Measurements from ENCODE around the gene BRSK1. TPM values are rescaled to one million over a fixed set of nuclear protein-coding genes. Genes with fewer than 3 reads are reported as not detected.
A peak's percentile ranks its signal among the peaks of the same experiment; 100 is the strongest.

Gene BRSK1
- total and polyA plus RNA-seq, 9 donors, result 5.4 to 13.7 (median 10.4) TPM

GRCh38 chr19:55285229-55285890 lies 1.6 kb downstream of the BRSK1 start:
- Histone ChIP-seq H3K27ac (ENCODE audit: low read length) (peak overlapping the region; percentile 71), H3K36me3 (ENCODE audit: control insufficient read depth, insufficient read depth, low read length) (peaks cover 18% of the 10 kb centered on the region), H3K4me3 (ENCODE audit: low read length) (peak overlapping the region; percentile 33), H3K9me3 (replicated peaks; ENCODE audit: control insufficient read depth, low read depth, low read length) (no peaks in the 10 kb centered on the region), H3K4me1 (ENCODE audit: control insufficient read depth, insufficient read depth, low read length) (peaks cover 18% of the 10 kb centered on the region), H3K27me3 (ENCODE audit: control insufficient read depth, insufficient read depth, low read length) (no peaks in the 10 kb centered on the region)
- 13% methylated on average over 14 of the region's 18 CpGs for WGBS (ENCODE audit: insufficient coverage)
- no peak for DNase-seq

GRCh38 chr19:55287361-55288079 lies 3.7 kb downstream of the BRSK1 start:
- DNase-seq, result no peak
- WGBS (ENCODE audit: insufficient coverage), result 92% methylated on average over 14 of the region's 21 CpGs
- Histone ChIP-seq H3K27ac (ENCODE audit: low read length) (no peak overlapping the region), H3K27me3 (ENCODE audit: control insufficient read depth, insufficient read depth, low read length) (no peaks in the 10 kb centered on the region), H3K9me3 (replicated peaks; ENCODE audit: control insufficient read depth, low read depth, low read length) (no peaks in the 10 kb centered on the region), H3K36me3 (ENCODE audit: control insufficient read depth, insufficient read depth, low read length) (peaks cover 26% of the 10 kb centered on the region), H3K4me1 (ENCODE audit: control insufficient read depth, insufficient read depth, low read length) (peaks cover 14% of the 10 kb centered on the region), H3K4me3 (ENCODE audit: low read length) (no peak overlapping the region)

DNA sequence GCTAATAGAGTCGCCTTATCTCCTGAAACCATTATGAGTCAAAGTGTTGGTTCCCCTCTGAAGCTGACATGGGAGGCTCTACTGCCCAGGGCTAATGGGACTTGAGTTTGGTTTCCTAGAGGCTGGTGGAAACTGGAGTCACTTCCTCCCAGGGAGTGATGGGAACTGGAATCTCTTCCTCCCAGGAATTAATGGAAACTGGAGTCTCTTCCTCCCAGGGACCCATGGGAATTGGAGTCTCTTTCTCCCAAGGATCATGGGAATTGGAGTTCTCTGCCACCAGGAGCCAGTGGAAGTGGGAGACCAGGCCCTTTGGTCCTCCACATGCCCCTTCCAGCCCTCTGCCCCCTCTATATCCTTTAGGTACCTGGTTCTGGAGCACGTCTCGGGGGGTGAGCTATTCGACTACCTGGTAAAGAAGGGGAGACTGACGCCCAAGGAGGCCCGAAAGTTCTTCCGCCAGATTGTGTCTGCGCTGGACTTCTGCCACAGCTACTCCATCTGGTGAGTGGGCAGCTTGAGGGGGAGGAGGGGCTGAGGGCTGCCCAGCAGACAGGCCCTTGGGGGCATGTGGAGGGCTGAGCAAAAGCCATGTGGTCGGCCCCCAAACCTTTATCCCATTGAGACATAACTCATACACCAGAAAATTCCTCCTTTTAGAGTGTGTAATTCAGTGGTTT lies 5.5 kb downstream of the BRSK1 start:
- peaks cover 33% of the 10 kb centered on the region for H3K36me3 ChIP-seq (ENCODE audit: control insufficient read depth, insufficient read depth, low read length)
- no peak overlapping the region for H3K4me3 ChIP-seq (ENCODE audit: low read length)
- H3K4me1 ChIP-seq (ENCODE audit: control insufficient read depth, insufficient read depth, low read length), result peaks cover 14% of the 10 kb centered on the region
- WGBS (ENCODE audit: insufficient coverage), result no CpG with 5 or more reads among the region's 9 CpGs
- H3K27me3 ChIP-seq (ENCODE audit: control insufficient read depth, insufficient read depth, low read length), result no peaks in the 10 kb centered on the region
- DNase-seq, result no peak
- no peak overlapping the region for H3K27ac ChIP-seq (ENCODE audit: low read length)
- H3K9me3 ChIP-seq (replicated peaks; ENCODE audit: control insufficient read depth, low read depth, low read length), result no peaks in the 10 kb centered on the region

GRCh38 chr19:55297267-55297666 lies 13.5 kb downstream of the BRSK1 start:
- H3K9me3 ChIP-seq (replicated peaks; ENCODE audit: control insufficient read depth, low read depth, low read length), result no peaks in the 10 kb centered on the region
- no peak for DNase-seq
- WGBS (ENCODE audit: insufficient coverage), result 91% methylated on average over 5 of the region's 10 CpGs
- H3K4me1 ChIP-seq (ENCODE audit: control insufficient read depth, insufficient read depth, low read length), result peaks cover 11% of the 10 kb centered on the region
- H3K27ac ChIP-seq (ENCODE audit: low read length), result no peak overlapping the region
- H3K36me3 ChIP-seq (ENCODE audit: control insufficient read depth, insufficient read depth, low read length), result peaks cover 34% of the 10 kb centered on the region
- no peaks in the 10 kb centered on the region for H3K27me3 ChIP-seq (ENCODE audit: control insufficient read depth, insufficient read depth, low read length)
- no peak overlapping the region for H3K4me3 ChIP-seq (ENCODE audit: low read length)

- Histone ChIP-seq H3K4me3 (ENCODE audit: low read length) (no peak overlapping the region), H3K27me3 (ENCODE audit: control insufficient read depth, insufficient read depth, low read length) (no peaks in the 10 kb centered on the region), H3K4me1 (ENCODE audit: control insufficient read depth, insufficient read depth, low read length) (peaks cover 11% of the 10 kb centered on the region), H3K36me3 (ENCODE audit: control insufficient read depth, insufficient read depth, low read length) (peaks cover 38% of the 10 kb centered on the region), H3K9me3 (replicated peaks; ENCODE audit: control insufficient read depth, low read depth, low read length) (no peaks in the 10 kb centered on the region), H3K27ac (ENCODE audit: low read length) (no peak overlapping the region)
- DNase-seq, result no peak
- WGBS (ENCODE audit: insufficient coverage), result 91% methylated on average over 6 of the region's 10 CpGs
Observed at GRCh38 chr19:55299991-55300390, 16.2 kb downstream of the BRSK1 start.

DNA sequence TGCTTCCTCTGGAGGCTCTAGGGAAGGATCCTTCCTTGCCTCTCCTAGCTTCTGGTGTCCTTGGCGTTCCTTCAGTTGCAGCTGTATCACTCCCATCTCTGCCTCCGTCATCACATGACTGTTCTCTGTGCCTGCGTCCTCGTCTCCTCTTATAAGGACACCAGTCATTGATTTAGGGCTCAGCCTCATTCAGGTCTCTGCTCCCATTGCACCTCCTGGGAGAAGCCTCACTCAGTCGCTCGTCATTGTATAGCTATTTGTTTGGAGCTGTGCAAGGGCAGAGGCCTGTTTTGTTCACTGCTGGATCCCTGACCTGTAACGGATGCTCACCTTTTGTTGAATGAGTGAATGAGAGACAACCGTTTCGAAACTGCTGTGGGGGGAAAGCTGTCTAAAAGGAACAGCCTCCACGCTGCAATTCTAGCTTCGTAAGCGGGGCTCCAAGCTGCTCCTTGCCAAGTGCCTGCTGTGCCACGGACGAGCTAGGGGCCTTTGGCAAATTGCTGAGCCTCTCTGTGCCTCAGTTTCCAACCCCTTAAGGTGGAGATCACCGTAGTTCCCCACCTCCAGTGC lies 17.2 kb downstream of the BRSK1 start:
- no peak for DNase-seq
- Histone ChIP-seq H3K27ac (ENCODE audit: low read length) (no peak overlapping the region), H3K27me3 (ENCODE audit: control insufficient read depth, insufficient read depth, low read length) (no peaks in the 10 kb centered on the region), H3K36me3 (ENCODE audit: control insufficient read depth, insufficient read depth, low read length) (peaks cover 36% of the 10 kb centered on the region), H3K9me3 (replicated peaks; ENCODE audit: control insufficient read depth, low read depth, low read length) (no peaks in the 10 kb centered on the region), H3K4me3 (ENCODE audit: low read length) (no peak overlapping the region), H3K4me1 (ENCODE audit: control insufficient read depth, insufficient read depth, low read length) (peaks cover 11% of the 10 kb centered on the region)
- WGBS (ENCODE audit: insufficient coverage), result 61% methylated on average over 11 of the region's 15 CpGs

GRCh38 chr19:55301459-55302317 lies 17.9 kb downstream of the BRSK1 start:
- WGBS (ENCODE audit: insufficient coverage), result 6% methylated on average over 22 of the region's 42 CpGs
- peaks cover 37% of the 10 kb centered on the region for H3K36me3 ChIP-seq (ENCODE audit: control insufficient read depth, insufficient read depth, low read length)
- H3K27me3 ChIP-seq (ENCODE audit: control insufficient read depth, insufficient read depth, low read length), result no peaks in the 10 kb centered on the region
- H3K9me3 ChIP-seq (replicated peaks; ENCODE audit: control insufficient read depth, low read depth, low read length), result no peaks in the 10 kb centered on the region
- peaks cover 11% of the 10 kb centered on the region for H3K4me1 ChIP-seq (ENCODE audit: control insufficient read depth, insufficient read depth, low read length)
- peak; percentile 89 for DNase-seq
- peak overlapping the region; percentile 4 for H3K27ac ChIP-seq (ENCODE audit: low read length)
- H3K4me3 ChIP-seq (ENCODE audit: low read length), result peak overlapping the region; percentile 37

- Histone ChIP-seq H3K4me1 (ENCODE audit: control insufficient read depth, insufficient read depth, low read length) (peaks cover 11% of the 10 kb centered on the region), H3K27me3 (ENCODE audit: control insufficient read depth, insufficient read depth, low read length) (no peaks in the 10 kb centered on the region), H3K9me3 (replicated peaks; ENCODE audit: control insufficient read depth, low read depth, low read length) (no peaks in the 10 kb centered on the region), H3K36me3 (ENCODE audit: control insufficient read depth, insufficient read depth, low read length) (peaks cover 39% of the 10 kb centered on the region), H3K27ac (ENCODE audit: low read length) (no peak overlapping the region), H3K4me3 (ENCODE audit: low read length) (no peak overlapping the region)
- DNase-seq, result no peak
- 83% methylated on average over 9 of the region's 12 CpGs for WGBS (ENCODE audit: insufficient coverage)
Observed at GRCh38 chr19:55302318-55302703, 18.5 kb downstream of the BRSK1 start.

GRCh38 chr19:55303477-55303876 lies 19.7 kb downstream of the BRSK1 start:
- Histone ChIP-seq H3K4me1 (ENCODE audit: control insufficient read depth, insufficient read depth, low read length) (peaks cover 11% of the 10 kb centered on the region), H3K36me3 (ENCODE audit: control insufficient read depth, insufficient read depth, low read length) (peaks cover 41% of the 10 kb centered on the region), H3K9me3 (replicated peaks; ENCODE audit: control insufficient read depth, low read depth, low read length) (no peaks in the 10 kb centered on the region), H3K27me3 (ENCODE audit: control insufficient read depth, insufficient read depth, low read length) (no peaks in the 10 kb centered on the region), H3K27ac (ENCODE audit: low read length) (no peak overlapping the region), H3K4me3 (ENCODE audit: low read length) (no peak overlapping the region)
- no peak for DNase-seq
- WGBS (ENCODE audit: insufficient coverage), result 90% methylated on average over 11 of the region's 11 CpGs

All from muscle of leg (tissue), 11 donors.